Heart right ventricle (tissue), 16 donors: ENCODE data around the gene SC5D. TPM values are rescaled to one million over a fixed set of nuclear protein-coding genes. Genes with fewer than 3 reads are reported as not detected.

Experiments used
- ATAC-seq, 8 donors: fragments of 200-7000 bp; cut with Tn5 transposase; one replicate each; pipeline ENCODE4 v1.9.1; 2020; ENCODE audit warnings: mild to moderate bottlenecking in 8 of 8, moderate library complexity in 8 of 8, moderate number of reproducible peaks in 1 of 8
- DNase-seq, 2 donors: peaks; one replicate each; pipeline ENCODE4 v3.0.0-alpha.2; 2020
- H3K27ac ChIP-seq, 10 donors: fragments of 200-600 bp; sonication (generic) in 2 of 10; one replicate each; pipeline versions ENCODE4 v1.5.0 to v1.8.0; 2020 to 2022; ENCODE audit warnings: mild to moderate bottlenecking in 3 of 10
- H3K27me3 ChIP-seq, 7 donors: fragments of 200-600 bp; one replicate each; pipeline ENCODE4 v1.8.0; 2021 to 2022; ENCODE audit warnings: mild to moderate bottlenecking in 2 of 7
- H3K36me3 ChIP-seq, 9 donors: fragments of 200-600 bp; sonication (generic) in 1 of 9; one replicate each; pipeline versions ENCODE4 v1.5.0 to v1.8.0; 2020 to 2022; ENCODE audit warnings: mild to moderate bottlenecking in 2 of 9
- H3K4me1 ChIP-seq, 9 donors: fragments of 200-600 bp; sonication (generic) in 1 of 9; one replicate each; pipeline versions ENCODE4 v1.5.0 to v1.8.0; 2020 to 2022; ENCODE audit warnings: mild to moderate bottlenecking in 4 of 9
- H3K4me3 ChIP-seq, 10 donors: fragments of 200-600 bp; sonication (generic) in 2 of 10; one replicate each; pipeline versions ENCODE4 v1.5.0 to v1.8.0; 2020 to 2022; ENCODE audit warnings: mild to moderate bottlenecking in 7 of 10, moderate library complexity in 2 of 10
- H3K9me3 ChIP-seq, 11 donors: fragments of 200-600 bp in 10 of 11; sonication (generic) in 2 of 11; one replicate each; pipeline versions ENCODE4 v1.5.0 to v1.8.0; 2013 to 2022; ENCODE audit warnings: mild to moderate bottlenecking in 2 of 11, control low read depth in 1 of 11, moderate library complexity in 1 of 11
- WGBS, 2 donors: extraction: QIAGEN DNeasy Blood & Tissue Kit; methylation state at CpG; one replicate each; pipeline ENCODE4 v1.1.7; 2013; ENCODE audit warnings: inconsistent platforms in 1 of 2; 5-methylcytosine and 5-hydroxymethylcytosine counted together
- intact Hi-C, 10 donors: fragments of 100-400 bp; cut with DNase I; formaldehyde crosslinking; loops; one replicate each; pipeline versions ENCODE4 v1.11.1 to v1.14.2; 2022
- polyA plus RNA-seq, 2 donors: library from polyadenylated mRNA; stranded (reverse); fragments of 200-250 nt; gene quantifications; one replicate each; pipeline ENCODE4 v1.2.3, GENCODE V29; 2013
- total RNA-seq, 10 donors: library from RNA; stranded (reverse); fragmentation: NEBNext Ultra II Directional in 3 of 10; extraction: Animal tissue kit (Norgen Biotek cat#: 25700) in 3 of 10; gene quantifications; one replicate each; pipeline versions ENCODE4 v1.2.1 to v1.2.4, GENCODE V29; 2021 to 2023
- TF ChIP-seq, protein P1 (sequence below), 9 donors: fragments of 200-600 bp; sonication (generic) in 2 of 9; IDR thresholded peaks; one replicate each; pipeline versions ENCODE4 v1.5.0 to v1.8.0; 2021 to 2022; ENCODE audit warnings: antibody characterized with exemption in 9 of 9, mild to moderate bottlenecking in 5 of 9, moderate library complexity in 1 of 9
- donor health status: Arrhythmogenic right ventricular cardiomyopathy.
- donor health status: ischemic (EF 13 %, LVEDD 7.1; RV severe dilation, severe dysfunction).
- donor health status: healthy with polysubstance abuse.
- donor health status: DM: no; HTN: yes; CAD: no.
- donor health status: DM: no; HTN: no; CAD: no.
- donor health status: ischemic (EF 25% LVEDD 6.9; RV normal size, moderate dysfunction).
- donor health status: ischemic (EF 25% LVEDD 5.7; RV mildly dilated, moderate dysfunction).
- donor health status: healthy.
- donor health status: DM: yes; HTN: yes; CAD: no.
- donor health status: Ischemic cardiomyopathy.
- donor health status: ischemic (EF 35%, LVEDD 5.7; RV mildly dilated, moderate dysfunction).
- donor health status: nonischemic (EF 11% LVEDD 7.7; RV severe dilation, severe dysfunction).
- donor health status: DM: yes; HTN: yes; CAD: no.
- donor health status: PGD.
- donor health status: ischemic (EF 29% LVEDD 5.4; RV normal size, mild dysfunction).
- donor health status: nonischemic (EF 23%, LVEDD 6.1; RV moderate dilation, normal function).

SC5D gene
- total and polyA plus RNA-seq, 12 donors, result 10.7 to 30.6 (median 20.4) TPM

DNA sequence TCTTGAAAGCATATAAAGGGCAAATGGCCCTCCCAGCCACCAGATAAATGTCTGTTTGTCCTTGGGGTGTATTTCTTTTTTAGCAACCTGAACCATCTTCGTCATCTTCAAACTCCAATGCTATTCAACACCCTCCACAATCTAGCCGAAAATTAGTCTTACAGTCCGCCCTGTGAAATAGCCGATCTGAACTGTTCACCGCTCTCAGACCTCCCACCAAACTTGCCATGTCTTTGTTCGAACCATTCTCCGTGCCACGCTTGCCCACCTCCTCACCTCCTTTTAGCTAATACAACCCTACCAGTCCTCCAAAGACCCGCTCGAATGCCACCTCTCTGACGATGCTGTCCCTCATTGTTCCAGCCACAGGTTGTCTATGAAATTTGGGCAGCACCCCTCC lies 46.0 kb downstream of the SC5D start:
- DNase-seq (no peak), ATAC-seq (no peak)
- H3K27me3 ChIP-seq, result peaks cover 0 to 6% (median 0%) of the 10 kb centered on the region in 7 donors
- 93 to 95% methylated on average over 11 of the region's 11 CpGs for WGBS, 2 donors
- intact Hi-C loops, result loop anchor here in 3 of 10 donors (5.0 to 10.0 kb wide), 2 partner anchors 44 to 86 kb away; no protein-coding TSS in a partner anchor
- peak overlapping the region in 2 of 10 donors; percentile 39 to 61 for H3K27ac ChIP-seq
- H3K9me3 ChIP-seq, result no peaks in the 10 kb centered on the region
- no peaks in the 10 kb centered on the region for H3K36me3 ChIP-seq
- TF ChIP-seq, protein P1, sequence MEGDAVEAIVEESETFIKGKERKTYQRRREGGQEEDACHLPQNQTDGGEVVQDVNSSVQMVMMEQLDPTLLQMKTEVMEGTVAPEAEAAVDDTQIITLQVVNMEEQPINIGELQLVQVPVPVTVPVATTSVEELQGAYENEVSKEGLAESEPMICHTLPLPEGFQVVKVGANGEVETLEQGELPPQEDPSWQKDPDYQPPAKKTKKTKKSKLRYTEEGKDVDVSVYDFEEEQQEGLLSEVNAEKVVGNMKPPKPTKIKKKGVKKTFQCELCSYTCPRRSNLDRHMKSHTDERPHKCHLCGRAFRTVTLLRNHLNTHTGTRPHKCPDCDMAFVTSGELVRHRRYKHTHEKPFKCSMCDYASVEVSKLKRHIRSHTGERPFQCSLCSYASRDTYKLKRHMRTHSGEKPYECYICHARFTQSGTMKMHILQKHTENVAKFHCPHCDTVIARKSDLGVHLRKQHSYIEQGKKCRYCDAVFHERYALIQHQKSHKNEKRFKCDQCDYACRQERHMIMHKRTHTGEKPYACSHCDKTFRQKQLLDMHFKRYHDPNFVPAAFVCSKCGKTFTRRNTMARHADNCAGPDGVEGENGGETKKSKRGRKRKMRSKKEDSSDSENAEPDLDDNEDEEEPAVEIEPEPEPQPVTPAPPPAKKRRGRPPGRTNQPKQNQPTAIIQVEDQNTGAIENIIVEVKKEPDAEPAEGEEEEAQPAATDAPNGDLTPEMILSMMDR (IDR thresholded peaks at IDR 0.05), result no peak
- peaks cover 0 to 44% (median 7%) of the 10 kb centered on the region in 9 donors for H3K4me1 ChIP-seq
- H3K4me3 ChIP-seq, result no peak overlapping the region

DNA sequence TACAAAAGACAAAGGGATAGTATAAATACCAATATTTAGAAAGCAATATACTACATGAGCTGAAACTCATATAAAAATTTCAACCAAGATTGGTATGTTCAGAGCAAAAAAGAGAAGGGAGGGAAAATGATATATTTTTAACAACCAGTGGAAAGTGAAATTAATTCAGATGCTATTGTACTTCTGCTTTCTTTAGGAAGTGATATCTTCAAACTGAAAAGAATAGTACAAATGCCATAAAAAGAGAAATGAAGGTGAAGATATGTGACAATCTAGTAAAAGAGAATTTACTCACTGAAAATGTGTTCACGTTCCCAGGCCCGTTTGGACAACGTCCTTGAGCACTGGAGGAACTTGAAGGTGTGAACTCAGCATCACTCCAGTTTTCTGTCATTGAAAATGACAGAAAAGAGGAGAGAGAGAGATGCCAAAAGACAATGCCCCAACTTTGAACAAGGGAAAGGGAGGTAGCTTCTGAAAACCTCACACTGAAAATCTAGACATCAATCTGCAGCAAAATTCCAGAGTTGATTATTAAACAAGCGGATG lies 47.5 kb downstream of the SC5D start:
- intact Hi-C loops, result no loop called here
- peaks cover 0 to 6% (median 0%) of the 10 kb centered on the region in 7 donors for H3K27me3 ChIP-seq
- H3K4me3 ChIP-seq, result no peak overlapping the region
- TF ChIP-seq, protein P1 (IDR thresholded peaks at IDR 0.05), result no peak
- H3K4me1 ChIP-seq, result peaks cover 0 to 35% (median 7%) of the 10 kb centered on the region in 9 donors
- ATAC-seq, result no peak
- H3K27ac ChIP-seq, result no peak overlapping the region
- no peaks in the 10 kb centered on the region for H3K9me3 ChIP-seq
- no peaks in the 10 kb centered on the region for H3K36me3 ChIP-seq
- WGBS, 2 donors, result 75 to 77% methylated on average over 4 of the region's 4 CpGs
- no peak for DNase-seq

DNA sequence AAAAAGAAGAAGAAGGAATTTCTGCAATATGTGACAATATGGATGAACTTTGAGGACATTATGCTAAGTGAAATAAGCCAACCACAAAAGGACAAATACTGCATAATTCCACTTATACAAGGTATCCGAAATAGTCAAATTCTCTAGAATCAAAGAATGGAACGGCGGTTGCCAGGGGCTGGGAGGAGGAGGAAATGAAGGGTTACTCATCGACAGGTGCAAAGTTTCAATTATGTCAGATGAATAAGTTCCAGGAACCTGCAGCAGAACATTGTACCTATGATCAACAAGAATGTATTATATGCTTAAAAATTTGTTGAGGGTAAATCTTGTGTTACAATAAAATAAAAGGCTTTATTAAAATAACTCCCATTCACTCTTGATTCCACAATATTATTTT lies 49.0 kb downstream of the SC5D start:
- WGBS, 2 donors, result 74 to 78% methylated on average over 4 of the region's 4 CpGs
- intact Hi-C loops, result no loop called here
- Histone ChIP-seq H3K27me3 (peaks cover 0 to 6% (median 0%) of the 10 kb centered on the region in 7 donors), H3K36me3 (no peaks in the 10 kb centered on the region), H3K27ac (no peak overlapping the region), H3K4me1 (peaks cover 0 to 35% (median 7%) of the 10 kb centered on the region in 9 donors), H3K9me3 (no peaks in the 10 kb centered on the region), H3K4me3 (no peak overlapping the region)
- TF ChIP-seq, protein P1 (IDR thresholded peaks at IDR 0.05), result no peak
- ATAC-seq (no peak), DNase-seq (no peak)

DNA sequence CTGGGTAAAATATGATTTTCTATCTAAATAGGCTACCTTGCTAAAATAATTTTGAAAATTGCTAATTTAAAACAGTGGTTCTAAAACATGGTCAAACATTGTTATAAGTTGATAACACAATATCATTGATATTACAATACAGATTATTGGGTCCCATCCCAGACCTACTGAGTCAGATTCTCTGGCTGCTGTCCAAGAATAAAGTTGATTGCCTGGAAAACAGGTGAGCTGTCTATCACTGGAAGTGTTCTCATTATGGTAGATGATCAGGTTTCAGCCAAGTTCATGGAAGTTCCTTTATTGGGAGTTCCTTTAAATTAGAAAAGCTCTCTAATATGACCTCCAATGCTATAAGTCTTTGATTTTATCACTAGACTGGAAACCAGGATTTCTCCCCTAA lies 52.3 kb downstream of the SC5D start:
- DNase-seq, result no peak

More for the DNA sequence above, 52.3 kb downstream of the SC5D start:
- Histone ChIP-seq H3K27ac (no peak overlapping the region), H3K4me1 (peaks cover 0 to 15% (median 0%) of the 10 kb centered on the region in 9 donors), H3K36me3 (no peaks in the 10 kb centered on the region), H3K9me3 (no peaks in the 10 kb centered on the region), H3K4me3 (no peak overlapping the region), H3K27me3 (peaks cover 0 to 7% (median 0%) of the 10 kb centered on the region in 7 donors)
- TF ChIP-seq, protein P1 (IDR thresholded peaks at IDR 0.05), result no peak
- intact Hi-C loops, result no loop called here
- no peak for ATAC-seq
